Mucosa of rectum (tissue), 2 donors: ENCODE measurements around the gene TRIM69.
"Not testable (repeated sequence)": the region's sequence is repeated elsewhere in the genome, so short reads cannot be mapped to it uniquely, and the experiment has no call there.

Experiments used
- H3K27ac ChIP-seq, 2 donors: one replicate each; pipeline ENCODE4 v1.7.0; 2013; ENCODE audit warnings: inconsistent platforms in 2 of 2, low read depth in 2 of 2, low read length in 2 of 2
- H3K27me3 ChIP-seq, 2 donors: one replicate each; pipeline ENCODE4 v1.7.0; 2013; ENCODE audit warnings: low read length in 2 of 2; ENCODE audit not compliant: control insufficient read depth in 2 of 2, insufficient read depth in 2 of 2
- H3K36me3 ChIP-seq, 2 donors: one replicate each; pipeline ENCODE4 v1.7.0; 2013; ENCODE audit warnings: low read length in 2 of 2; ENCODE audit not compliant: control insufficient read depth in 2 of 2, insufficient read depth in 2 of 2
- H3K4me1 ChIP-seq, 2 donors: one replicate each; pipeline ENCODE4 v1.7.0; 2013; ENCODE audit warnings: low read length in 2 of 2, mild to moderate bottlenecking in 1 of 2; ENCODE audit not compliant: control insufficient read depth in 2 of 2, insufficient read depth in 2 of 2
- H3K4me3 ChIP-seq, 2 donors: one replicate each; pipeline ENCODE4 v1.7.0; 2013; ENCODE audit warnings: low read length in 2 of 2
- H3K9ac ChIP-seq, 2 donors: one replicate each; pipeline ENCODE4 v1.7.0; 2013; ENCODE audit warnings: low read length in 2 of 2, low read depth in 1 of 2, mild to moderate bottlenecking in 1 of 2
- H3K9me3 ChIP-seq, 2 donors: one replicate each; pipeline ENCODE4 v1.7.0; 2013; ENCODE audit warnings: low read length in 2 of 2; ENCODE audit not compliant: control insufficient read depth in 2 of 2
- donor health status: healthy.
- donor health status: Normal muscosa, but diverticular disease.

TRIM69 gene

GRCh38 chr15:44727485-44728231 lies 8.7 kb upstream of the TRIM69 start:
- peak overlapping the region in 1 of 2 donors; percentile 97 for H3K4me3 ChIP-seq
- peak overlapping the region; percentile 72 to 98 for H3K9ac ChIP-seq
- H3K9me3 ChIP-seq: no peaks in the 10 kb centered on the region
- no peaks in the 10 kb centered on the region for H3K27me3 ChIP-seq
- peak overlapping the region; percentile 95 to 100 for H3K27ac ChIP-seq
- peaks cover 0 to 6% of the 10 kb centered on the region in 2 donors for H3K36me3 ChIP-seq
- H3K4me1 ChIP-seq: peaks cover 22 to 24% of the 10 kb centered on the region in 2 donors

- H3K9ac ChIP-seq: peak overlapping the region; percentile 72 to 98
- H3K27ac ChIP-seq: peak overlapping the region; percentile 95 to 100
- H3K4me3 ChIP-seq: peak overlapping the region; percentile 79 to 97
- not testable (repeated sequence) for H3K36me3 ChIP-seq, H3K9me3 ChIP-seq, H3K27me3 ChIP-seq
- H3K4me1 ChIP-seq: peaks cover 22 to 24% of the 10 kb centered on the region in 2 donors
Measured at GRCh38 chr15:44728232-44728575, 8.1 kb upstream of the TRIM69 start.

- peak overlapping the region; percentile 79 to 97 for H3K4me3 ChIP-seq
- H3K4me1 ChIP-seq: peaks cover 22 to 24% of the 10 kb centered on the region in 2 donors
- no peaks in the 10 kb centered on the region for H3K9me3 ChIP-seq
- H3K9ac ChIP-seq: peak overlapping the region; percentile 98 to 100
- H3K27me3 ChIP-seq: no peaks in the 10 kb centered on the region
- peak overlapping the region; percentile 95 to 100 for H3K27ac ChIP-seq
- peaks cover 0 to 6% of the 10 kb centered on the region in 2 donors for H3K36me3 ChIP-seq
Measured at GRCh38 chr15:44728576-44729407, 7.5 kb upstream of the TRIM69 start.

- no peaks in the 10 kb centered on the region for H3K9me3 ChIP-seq
- H3K9ac ChIP-seq: peak overlapping the region; percentile 98 to 100
- peak overlapping the region; percentile 79 to 97 for H3K4me3 ChIP-seq
- peaks cover 22 to 24% of the 10 kb centered on the region in 2 donors for H3K4me1 ChIP-seq
- H3K36me3 ChIP-seq: peaks cover 0 to 6% of the 10 kb centered on the region in 2 donors
- H3K27me3 ChIP-seq: no peaks in the 10 kb centered on the region
- peak overlapping the region; percentile 95 to 100 for H3K27ac ChIP-seq
Measured at GRCh38 chr15:44729408-44730127, 6.8 kb upstream of the TRIM69 start.

- H3K27ac ChIP-seq: peak overlapping the region; percentile 69 to 71
- H3K36me3 ChIP-seq: peaks cover 0 to 6% of the 10 kb centered on the region in 2 donors
- no peaks in the 10 kb centered on the region for H3K9me3 ChIP-seq
- peaks cover 0 to 7% of the 10 kb centered on the region in 2 donors for H3K4me1 ChIP-seq
- H3K27me3 ChIP-seq: no peaks in the 10 kb centered on the region
- peak overlapping the region in 1 of 2 donors; percentile 13 for H3K9ac ChIP-seq
- H3K4me3 ChIP-seq: peak overlapping the region in 1 of 2 donors; percentile 23
Measured at GRCh38 chr15:44734839-44735481, 1.4 kb upstream of the TRIM69 start.

GRCh38 chr15:44735482-44736180 lies 697 bp upstream of the TRIM69 start:
- peak overlapping the region; percentile 69 to 71 for H3K27ac ChIP-seq

GRCh38 chr15:44738340-44738984 lies 2.1 kb downstream of the TRIM69 start:
- H3K4me1 ChIP-seq: peaks cover 0 to 7% of the 10 kb centered on the region in 2 donors
- H3K27ac ChIP-seq: no peak overlapping the region
- no peak overlapping the region for H3K9ac ChIP-seq

More at GRCh38 chr15:44735482-44736180, 697 bp upstream of the TRIM69 start:
- Histone ChIP-seq H3K4me1 (peaks cover 0 to 7% of the 10 kb centered on the region in 2 donors), H3K36me3 (peaks cover 0 to 6% of the 10 kb centered on the region in 2 donors), H3K4me3 (peak overlapping the region in 1 of 2 donors; percentile 23), H3K27me3 (no peaks in the 10 kb centered on the region), H3K9me3 (no peaks in the 10 kb centered on the region), H3K9ac (peak overlapping the region; percentile 13 to 38)

GRCh38 chr15:44739222-44739847 lies 3.0 kb downstream of the TRIM69 start:
- not testable (repeated sequence) for H3K4me3 ChIP-seq, H3K9ac ChIP-seq, H3K36me3 ChIP-seq, H3K9me3 ChIP-seq, H3K27me3 ChIP-seq, H3K27ac ChIP-seq, H3K4me1 ChIP-seq

More at GRCh38 chr15:44738340-44738984, 2.1 kb downstream of the TRIM69 start:
- Histone ChIP-seq H3K9me3 (no peaks in the 10 kb centered on the region), H3K4me3 (no peak overlapping the region), H3K36me3 (no peaks in the 10 kb centered on the region), H3K27me3 (no peaks in the 10 kb centered on the region)
